ENCODE data around the gene CCNY.

The CCNY gene

DNA sequence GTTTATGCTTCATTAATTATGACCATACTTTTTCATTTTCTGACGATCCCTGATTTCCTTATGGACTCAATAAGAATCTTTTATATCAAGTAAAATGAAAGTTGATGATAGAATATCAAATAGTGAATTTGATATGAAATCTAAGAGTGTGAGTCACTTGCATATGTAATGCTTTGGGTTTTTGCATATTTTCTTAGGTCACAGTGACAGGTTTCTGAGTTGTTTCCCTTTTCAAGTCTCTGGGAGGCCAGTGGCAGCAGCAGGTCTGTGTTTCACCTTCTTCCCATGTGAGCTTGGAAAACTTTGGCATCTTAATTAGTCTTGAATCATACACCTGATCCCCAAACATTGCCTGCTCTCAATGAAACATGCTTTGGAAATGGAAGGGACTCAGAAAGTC, 234.1 kb downstream of the CCNY start:
- H3K4me3 ChIP-seq (ENCODE audit: low read depth, low read length): no peak overlapping the region
- TF ChIP-seq, protein P1, sequence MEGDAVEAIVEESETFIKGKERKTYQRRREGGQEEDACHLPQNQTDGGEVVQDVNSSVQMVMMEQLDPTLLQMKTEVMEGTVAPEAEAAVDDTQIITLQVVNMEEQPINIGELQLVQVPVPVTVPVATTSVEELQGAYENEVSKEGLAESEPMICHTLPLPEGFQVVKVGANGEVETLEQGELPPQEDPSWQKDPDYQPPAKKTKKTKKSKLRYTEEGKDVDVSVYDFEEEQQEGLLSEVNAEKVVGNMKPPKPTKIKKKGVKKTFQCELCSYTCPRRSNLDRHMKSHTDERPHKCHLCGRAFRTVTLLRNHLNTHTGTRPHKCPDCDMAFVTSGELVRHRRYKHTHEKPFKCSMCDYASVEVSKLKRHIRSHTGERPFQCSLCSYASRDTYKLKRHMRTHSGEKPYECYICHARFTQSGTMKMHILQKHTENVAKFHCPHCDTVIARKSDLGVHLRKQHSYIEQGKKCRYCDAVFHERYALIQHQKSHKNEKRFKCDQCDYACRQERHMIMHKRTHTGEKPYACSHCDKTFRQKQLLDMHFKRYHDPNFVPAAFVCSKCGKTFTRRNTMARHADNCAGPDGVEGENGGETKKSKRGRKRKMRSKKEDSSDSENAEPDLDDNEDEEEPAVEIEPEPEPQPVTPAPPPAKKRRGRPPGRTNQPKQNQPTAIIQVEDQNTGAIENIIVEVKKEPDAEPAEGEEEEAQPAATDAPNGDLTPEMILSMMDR (IDR thresholded peaks at IDR 0.05; ENCODE audit: control insufficient read depth, extremely low read depth, insufficient read depth): no peak
- DNase-seq (ENCODE audit: low read depth): no peak

DNA sequence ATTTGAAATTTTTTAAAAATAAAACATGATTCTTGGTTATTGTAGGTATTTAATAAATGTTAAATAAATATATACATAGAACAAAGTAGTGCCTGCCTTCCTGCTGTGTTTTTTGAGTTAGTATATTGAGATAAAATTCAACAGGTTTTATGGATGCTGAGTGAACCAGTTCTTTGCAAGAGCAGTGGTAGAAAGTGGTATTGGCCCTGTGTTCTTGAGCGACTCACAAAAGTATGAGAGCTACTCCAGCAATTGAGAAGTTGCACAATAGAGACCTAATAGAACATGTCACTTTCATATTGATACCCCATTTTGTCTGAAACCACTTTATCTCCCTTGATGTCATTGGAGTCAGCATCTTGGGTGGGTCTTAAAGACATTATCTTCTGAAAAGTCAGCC, 236.3 kb downstream of the CCNY start:
- TF ChIP-seq, protein P1 (IDR thresholded peaks at IDR 0.05; ENCODE audit: control insufficient read depth, extremely low read depth, insufficient read depth): no peak
- DNase-seq (ENCODE audit: low read depth): no peak
- no peak overlapping the region for H3K4me3 ChIP-seq (ENCODE audit: low read depth, low read length)

DNA sequence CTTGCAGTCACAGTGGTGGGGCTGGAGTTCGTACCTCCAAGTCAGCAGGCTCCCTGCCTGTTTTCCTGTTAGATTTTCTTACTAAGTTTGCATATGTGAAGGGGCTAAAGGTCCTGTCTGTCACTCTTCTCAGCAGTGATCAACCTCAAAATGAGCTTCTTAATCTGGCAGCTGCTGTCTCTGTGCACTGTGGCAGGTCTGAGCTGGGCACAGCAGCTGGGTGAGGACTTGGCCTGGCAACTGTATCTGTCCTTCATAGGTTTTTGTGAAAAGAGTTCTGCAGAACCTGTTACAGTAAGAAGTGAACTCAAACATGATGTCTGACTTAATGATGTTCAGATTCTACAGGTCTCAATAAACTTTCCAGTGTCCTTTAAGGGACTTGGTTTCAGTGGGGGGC, 237.5 kb downstream of the CCNY start:
- DNase-seq (ENCODE audit: low read depth): no peak
- no peak overlapping the region for H3K4me3 ChIP-seq (ENCODE audit: low read depth, low read length)
- TF ChIP-seq, protein P1 (IDR thresholded peaks at IDR 0.05; ENCODE audit: control insufficient read depth, extremely low read depth, insufficient read depth): no peak

DNA sequence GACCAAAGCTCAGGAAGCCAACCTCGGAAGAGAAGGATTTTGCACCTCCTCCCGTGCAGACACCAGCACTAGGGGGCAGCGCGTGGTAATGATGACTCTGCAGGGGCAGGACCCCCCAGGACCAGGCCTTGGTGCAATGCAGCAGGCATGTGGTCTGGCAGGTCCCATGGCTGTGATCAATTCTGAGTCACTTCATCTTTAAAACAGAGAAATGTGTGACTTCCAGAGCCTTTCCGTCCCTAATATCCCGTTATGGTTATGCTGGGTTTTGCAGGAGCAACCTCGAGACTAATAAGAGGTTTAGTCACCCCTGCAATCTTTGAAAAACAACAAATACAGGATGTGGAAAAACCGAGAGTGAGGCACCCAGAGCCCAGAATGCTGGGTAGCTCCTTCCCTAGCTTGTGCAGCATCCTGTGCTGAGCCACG, 238.6 kb downstream of the CCNY start:
- TF ChIP-seq, protein P1 (IDR thresholded peaks at IDR 0.05; ENCODE audit: control insufficient read depth, extremely low read depth, insufficient read depth): peak; percentile 11; the same call in 1 of the 2 replicates
- DNase-seq (ENCODE audit: low read depth): no peak
- no peak overlapping the region for H3K4me3 ChIP-seq (ENCODE audit: low read depth, low read length)

DNA sequence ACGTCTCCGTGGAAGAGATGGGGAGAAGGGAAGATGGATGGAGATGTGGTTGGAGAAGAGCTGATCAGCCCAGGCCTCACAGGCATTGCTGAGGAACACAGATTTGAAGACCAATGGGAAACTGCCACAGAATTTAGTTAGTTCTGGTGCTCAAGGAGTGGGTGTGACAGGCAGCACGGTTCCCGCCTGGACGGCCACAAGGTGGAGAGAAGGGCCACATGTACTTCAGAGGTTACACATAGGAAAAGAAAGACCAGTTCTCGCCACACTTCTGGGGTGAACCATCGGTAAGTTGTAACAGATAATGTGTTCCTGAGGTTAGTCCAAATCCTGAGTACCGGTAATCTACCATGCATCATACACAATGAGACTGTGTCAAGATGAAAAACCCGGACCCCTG, 239.3 kb downstream of the CCNY start:
- TF ChIP-seq, protein P1 (IDR thresholded peaks at IDR 0.05; ENCODE audit: control insufficient read depth, extremely low read depth, insufficient read depth): no peak
- DNase-seq (ENCODE audit: low read depth): no peak
- no peak overlapping the region for H3K4me3 ChIP-seq (ENCODE audit: low read depth, low read length)

DNA sequence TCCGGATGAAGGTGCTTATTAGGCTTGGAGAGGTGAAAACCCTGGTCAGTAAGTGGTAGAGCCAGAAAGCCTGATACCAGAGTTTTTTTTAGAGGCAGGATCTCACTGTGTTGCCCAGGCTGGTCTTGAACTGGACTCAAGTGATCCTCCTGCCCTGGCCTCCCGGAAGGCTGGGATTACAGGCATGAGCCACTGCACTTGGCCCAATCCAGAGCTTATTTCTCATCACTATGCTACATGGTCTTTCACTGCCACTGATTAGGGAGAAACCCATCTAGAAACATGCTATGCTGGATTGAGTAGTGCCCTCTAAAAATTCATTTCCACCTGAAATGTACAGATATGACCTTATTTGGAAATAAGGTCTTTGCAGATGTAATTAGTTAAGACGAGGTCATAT, 240.4 kb downstream of the CCNY start:
- TF ChIP-seq, protein P1 (IDR thresholded peaks at IDR 0.05; ENCODE audit: control insufficient read depth, extremely low read depth, insufficient read depth): no peak
- DNase-seq (ENCODE audit: low read depth): no peak
- H3K4me3 ChIP-seq (ENCODE audit: low read depth, low read length): no peak overlapping the region

DNA sequence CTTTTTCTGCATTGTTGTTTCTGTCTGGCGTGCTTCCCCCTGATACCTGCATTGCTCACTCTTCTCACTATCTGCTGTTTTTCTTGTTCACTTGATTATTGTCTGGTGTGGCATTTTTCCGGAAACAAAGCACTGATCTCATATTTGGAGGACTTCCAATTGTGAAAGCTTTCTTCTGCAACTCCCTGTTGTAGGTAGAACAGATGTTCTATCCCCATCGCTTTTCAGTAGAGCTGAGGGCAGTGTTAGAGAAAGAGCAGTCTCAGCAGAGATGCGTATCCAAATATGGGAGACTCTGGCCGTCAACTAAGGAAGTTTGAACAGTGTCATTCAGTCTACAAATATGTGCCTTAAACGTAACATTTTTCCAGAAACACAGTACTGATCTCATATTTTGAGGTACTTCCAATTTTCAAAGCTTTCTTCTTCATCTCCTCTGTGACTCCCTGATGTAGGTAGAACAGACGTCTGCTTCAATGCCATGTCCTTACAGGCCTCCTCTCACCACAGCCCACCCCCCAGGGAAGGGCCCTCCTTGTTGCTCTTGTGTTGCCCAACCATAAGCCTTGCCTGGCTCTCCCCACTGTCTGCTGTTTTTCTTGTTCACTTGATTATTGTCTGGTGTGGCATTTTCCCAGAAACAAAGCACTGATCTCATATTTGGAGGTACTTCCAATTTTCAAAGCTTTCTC, 241.8 kb downstream of the CCNY start:
- TF ChIP-seq, protein P1 (IDR thresholded peaks at IDR 0.05; ENCODE audit: control insufficient read depth, extremely low read depth, insufficient read depth): no peak
- H3K4me3 ChIP-seq (ENCODE audit: low read depth, low read length): no peak overlapping the region

More for the DNA sequence above, 241.8 kb downstream of the CCNY start:
- DNase-seq (ENCODE audit: low read depth): no peak

All from LNCaP clone FGC (cell line).